ENCODE measurements around the gene SND1.

The SND1 gene

GRCh38 chr7:128071376-128071775 is 419.4 kb downstream of the SND1 start:
- DNase-seq, result no peak
- intact Hi-C loops (cut with DNase I), result no loop called here

- intact Hi-C loops (cut with DNase I), result no loop called here
- no peak for DNase-seq
Observed at GRCh38 chr7:128071801-128072200, 419.8 kb downstream of the SND1 start.

- peak in 1 of 42 donors; percentile 27 for DNase-seq
- intact Hi-C loops (cut with DNase I), result no loop called here
Observed at GRCh38 chr7:128073671-128074310, 421.8 kb downstream of the SND1 start.

- intact Hi-C loops (cut with DNase I), result no loop called here
Observed at GRCh38 chr7:128074336-128074735, 422.3 kb downstream of the SND1 start.

GRCh38 chr7:128074736-128075135 is 422.7 kb downstream of the SND1 start:
- intact Hi-C loops (cut with DNase I), result no loop called here
- no peak for DNase-seq

More at GRCh38 chr7:128074336-128074735, 422.3 kb downstream of the SND1 start:
- DNase-seq, result no peak

- DNase-seq, result peak; percentile 45 to 92 (median 77)
- intact Hi-C loops (cut with DNase I), result no loop called here
Observed at GRCh38 chr7:128075242-128076095, 423.5 kb downstream of the SND1 start.

GRCh38 chr7:128076196-128076795 is 424.3 kb downstream of the SND1 start:
- intact Hi-C loops (cut with DNase I), result no loop called here
- peak in 11 of 42 donors; percentile 17 to 58 (median 29) for DNase-seq

GRCh38 chr7:128076796-128077271 is 424.8 kb downstream of the SND1 start:
- DNase-seq, result peak in 22 of 42 donors; percentile 26 to 64 (median 44)
- intact Hi-C loops (cut with DNase I), result no loop called here

- intact Hi-C loops (cut with DNase I), result no loop called here
- no peak for DNase-seq
Observed at GRCh38 chr7:128078309-128078708, 426.3 kb downstream of the SND1 start.

- DNase-seq, result no peak
- intact Hi-C loops (cut with DNase I), result no loop called here
Observed at GRCh38 chr7:128080169-128080568, 428.2 kb downstream of the SND1 start.

GRCh38 chr7:128081351-128081750 is 429.4 kb downstream of the SND1 start:
- no peak for DNase-seq
- intact Hi-C loops (cut with DNase I), result no loop called here

- intact Hi-C loops (cut with DNase I), result no loop called here
- DNase-seq, result no peak
Observed at GRCh38 chr7:128081808-128082207, 429.8 kb downstream of the SND1 start.

- intact Hi-C loops (cut with DNase I), result no loop called here
- peak in 2 of 42 donors; percentile 23 to 30 for DNase-seq
Observed at GRCh38 chr7:128082431-128082830, 430.4 kb downstream of the SND1 start.

- intact Hi-C loops (cut with DNase I), result no loop called here
- DNase-seq, result no peak
Observed at GRCh38 chr7:128084896-128085608, 433.1 kb downstream of the SND1 start.

GRCh38 chr7:128090492-128090891 is 438.5 kb downstream of the SND1 start:
- intact Hi-C loops (cut with DNase I), result no loop called here
- no peak for DNase-seq

GRCh38 chr7:128091106-128091505 is 439.1 kb downstream of the SND1 start:
- DNase-seq, result peak in 1 of 42 donors; percentile 49
- intact Hi-C loops (cut with DNase I), result no loop called here

- intact Hi-C loops (cut with DNase I), result no loop called here
- DNase-seq, result peak in 3 of 42 donors; percentile 18 to 57 (median 26)
Observed at GRCh38 chr7:128092221-128092620, 440.2 kb downstream of the SND1 start.

GRCh38 chr7:128093614-128094570 is 441.9 kb downstream of the SND1 start:
- intact Hi-C loops (cut with DNase I), result no loop called here
- DNase-seq, result peak in 6 of 42 donors; percentile 30 to 59 (median 42)

Measured in head of caudate nucleus (tissue), 42 donors.